CD4-positive, alpha-beta T cell treated with Interleukin-2 at 100 ng/mL for 4 hours (primary cell): ENCODE results near the gene GVQW3.
"Not testable (repeated sequence)": the region's sequence is repeated elsewhere in the genome, so short reads cannot be mapped to it uniquely, and the experiment has no call there.

Experiments
- DNase-seq: peaks from one replicate; pipeline ENCODE4 v3.0.0-alpha.2; 2020; ENCODE audit warnings: low spot score

Gene GVQW3

GRCh38 chr11:76388408-76388807, 7.3 kb downstream of the GVQW3 start:
- DNase-seq: no peak

DNA sequence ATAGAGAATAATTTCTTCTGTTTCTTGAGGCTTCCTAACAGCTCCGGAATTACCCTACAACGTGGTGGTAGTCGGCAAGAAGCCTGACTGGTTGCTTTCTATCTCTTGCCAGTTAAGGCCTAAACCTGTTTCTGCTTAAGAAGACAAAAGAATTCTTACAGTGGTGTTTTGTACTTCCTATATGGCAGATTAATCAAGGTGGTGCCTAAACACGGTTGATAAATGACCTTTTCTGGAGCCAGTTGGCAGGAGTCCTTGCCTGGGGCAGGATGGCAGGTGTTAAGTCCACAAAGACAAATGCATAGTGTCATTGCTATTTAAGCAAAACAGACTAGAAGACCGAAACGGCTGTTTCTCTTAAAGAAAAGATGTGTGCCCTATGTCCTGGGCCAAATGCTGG, 9.9 kb downstream of the GVQW3 start:
- no peak for DNase-seq

DNA sequence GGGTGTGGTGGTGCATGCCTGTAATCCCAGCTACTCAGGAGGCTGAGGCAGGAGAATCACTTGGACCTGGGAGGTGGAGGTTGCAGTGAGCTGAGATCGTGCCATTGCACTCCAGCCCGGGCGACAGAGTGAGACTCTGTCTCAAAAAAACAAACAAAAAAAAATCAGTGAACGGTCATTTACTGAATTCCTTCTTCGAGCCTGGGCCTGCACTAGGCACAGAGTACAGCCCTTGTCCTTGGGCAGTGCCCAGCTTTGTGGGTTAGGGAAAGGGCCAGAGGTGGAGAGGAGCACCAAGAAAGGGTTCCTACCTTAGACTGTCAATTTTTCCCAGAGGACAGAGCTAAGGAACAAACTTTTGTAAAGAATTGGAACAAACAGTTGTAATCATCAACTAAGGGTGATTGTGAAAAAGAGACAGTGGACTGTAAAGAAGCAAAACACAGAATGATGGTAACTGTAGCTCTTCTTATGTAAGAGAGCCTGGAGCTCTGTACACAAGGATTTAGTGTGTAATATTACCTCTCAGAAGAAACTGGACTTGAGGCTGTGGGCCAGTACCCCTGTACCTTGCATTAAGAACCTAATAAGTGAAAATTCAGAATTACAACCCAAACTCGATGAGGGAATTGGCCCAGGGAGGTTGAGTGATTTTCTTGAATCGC, 10.8 kb downstream of the GVQW3 start:
- no peak for DNase-seq

GRCh38 chr11:76392870-76393269, 11.7 kb downstream of the GVQW3 start:
- DNase-seq: no peak

GRCh38 chr11:76394411-76394810, 13.3 kb downstream of the GVQW3 start:
- DNase-seq: no peak

GRCh38 chr11:76395296-76395695, 14.2 kb downstream of the GVQW3 start:
- no peak for DNase-seq

DNA sequence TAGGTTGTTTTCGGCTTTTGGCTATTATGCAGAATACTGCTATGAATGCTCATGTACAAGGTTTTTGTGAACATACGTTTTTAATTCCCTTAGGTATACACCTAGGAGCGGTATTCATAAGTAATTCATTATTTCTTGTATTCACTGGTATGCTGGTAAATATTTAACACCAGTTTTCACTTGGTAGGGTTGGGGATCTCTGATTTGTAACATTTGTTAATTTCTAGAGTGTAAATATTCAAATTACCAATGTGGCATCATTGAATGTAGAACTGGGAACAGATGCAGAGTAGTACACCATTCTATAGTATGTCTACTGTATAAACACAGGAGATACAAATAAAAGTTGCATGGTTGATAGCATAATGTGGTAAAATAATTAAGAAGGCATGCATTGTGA, 16.3 kb downstream of the GVQW3 start:
- DNase-seq: no peak

DNA sequence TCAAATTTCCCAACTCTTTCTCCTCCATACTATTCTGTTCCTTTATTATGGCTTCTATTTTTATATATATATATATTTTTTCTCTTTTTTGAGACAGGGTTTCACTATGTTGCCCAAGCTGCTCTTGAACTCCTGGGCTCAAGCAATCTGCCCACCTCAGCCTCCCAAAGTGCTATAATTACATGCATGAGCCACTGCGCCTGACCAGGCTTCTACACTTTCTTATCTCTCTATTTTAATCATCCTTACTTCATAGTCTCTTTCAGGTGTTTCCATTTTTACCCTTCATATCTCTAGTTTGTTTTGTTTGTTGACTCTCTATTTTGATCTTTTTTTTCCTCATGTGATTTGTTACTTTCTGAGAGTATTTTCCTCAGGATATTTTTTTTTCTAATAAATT, 19.8 kb downstream of the GVQW3 start:
- DNase-seq: no peak

- not testable (repeated sequence) for DNase-seq
These were observed 20.4 kb downstream of the GVQW3 start for GRCh38 chr11:76401484-76401883.

DNA sequence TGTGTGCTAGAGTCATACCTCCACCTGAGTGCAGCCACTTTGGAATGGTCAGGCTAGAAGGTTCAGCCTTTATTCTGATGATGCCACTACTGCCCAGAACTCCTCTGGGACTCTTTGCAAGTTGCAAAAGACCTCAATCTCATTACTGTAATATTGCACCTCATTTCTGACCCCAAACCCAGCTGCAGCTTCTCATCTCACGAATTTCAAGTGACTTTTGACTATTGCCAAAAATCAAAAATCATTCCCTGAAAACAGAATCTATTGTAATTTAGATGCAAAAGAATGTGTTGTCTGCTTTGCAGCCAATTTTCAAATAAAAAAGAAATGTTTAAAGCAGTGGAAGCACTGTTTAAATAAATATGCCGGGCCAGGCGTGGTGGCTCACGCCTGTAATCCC, 25.2 kb downstream of the GVQW3 start:
- no peak for DNase-seq

DNA sequence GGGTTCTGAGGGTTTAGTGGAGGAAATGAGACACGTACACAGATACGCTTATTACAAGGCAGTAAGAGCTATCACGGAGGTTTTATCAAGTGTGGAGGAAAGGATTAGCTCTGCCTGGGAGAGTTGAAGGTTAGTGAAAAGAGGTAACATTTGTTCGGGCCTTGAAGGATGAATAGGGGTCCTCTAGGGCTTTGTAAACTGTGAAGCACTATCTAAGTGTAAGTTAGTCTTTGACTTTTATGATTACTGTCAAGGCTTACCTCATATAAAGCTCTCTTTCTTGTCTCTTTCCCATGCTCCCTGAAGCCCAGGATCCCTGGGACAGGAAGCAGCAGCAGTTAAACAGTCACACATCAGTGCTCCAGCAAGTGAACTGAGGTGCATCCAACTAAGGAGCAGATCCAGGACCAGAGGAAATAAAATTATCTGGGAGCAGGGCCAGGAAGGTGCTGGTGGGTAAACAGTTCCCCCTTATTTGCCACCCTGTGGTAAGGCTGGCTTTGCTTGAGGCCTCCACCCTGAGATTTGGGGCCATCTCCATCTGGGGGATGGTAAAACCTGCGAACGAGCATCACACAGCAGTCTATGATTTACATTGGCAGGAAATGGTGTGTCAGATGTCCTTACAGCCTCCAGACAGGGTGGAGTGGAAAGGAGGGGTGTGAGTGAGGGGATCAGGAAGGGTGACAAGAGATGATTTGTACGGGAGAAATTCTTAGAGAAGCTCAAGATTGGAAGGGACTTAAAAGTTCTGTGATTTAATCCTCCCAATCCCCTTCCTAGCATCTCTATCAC, 27.2 kb downstream of the GVQW3 start:
- DNase-seq: no peak

- no peak for DNase-seq
These were observed 29.8 kb downstream of the GVQW3 start for GRCh38 chr11:76410851-76411357.

- DNase-seq: no peak
These were observed 34.0 kb downstream of the GVQW3 start for GRCh38 chr11:76415073-76415472.

- DNase-seq: peak; percentile 11
These were observed 38.8 kb downstream of the GVQW3 start for GRCh38 chr11:76419896-76420295.

- DNase-seq: no peak
These were observed 43.3 kb downstream of the GVQW3 start for GRCh38 chr11:76424379-76424778.

DNA sequence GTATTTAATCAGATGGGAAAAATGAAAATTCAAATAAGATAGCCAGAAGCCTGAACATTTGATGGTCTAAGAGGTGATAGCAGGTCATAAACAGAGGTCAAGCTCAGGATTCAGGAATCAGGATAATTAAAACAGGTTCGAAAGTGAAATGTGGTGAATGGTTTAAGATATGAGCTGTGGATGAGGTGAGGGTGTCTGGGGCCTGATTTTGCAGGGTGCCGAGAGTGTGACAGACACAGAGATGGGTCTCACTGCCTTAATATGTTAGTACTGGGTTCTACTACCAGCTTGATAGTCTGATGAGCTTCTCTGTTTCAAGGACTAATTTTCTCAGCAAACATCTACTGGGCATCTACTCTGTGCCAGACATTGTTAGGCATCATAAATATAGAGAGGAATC, 43.8 kb downstream of the GVQW3 start:
- DNase-seq: no peak

GRCh38 chr11:76426660-76427059, 45.5 kb downstream of the GVQW3 start:
- no peak for DNase-seq

DNA sequence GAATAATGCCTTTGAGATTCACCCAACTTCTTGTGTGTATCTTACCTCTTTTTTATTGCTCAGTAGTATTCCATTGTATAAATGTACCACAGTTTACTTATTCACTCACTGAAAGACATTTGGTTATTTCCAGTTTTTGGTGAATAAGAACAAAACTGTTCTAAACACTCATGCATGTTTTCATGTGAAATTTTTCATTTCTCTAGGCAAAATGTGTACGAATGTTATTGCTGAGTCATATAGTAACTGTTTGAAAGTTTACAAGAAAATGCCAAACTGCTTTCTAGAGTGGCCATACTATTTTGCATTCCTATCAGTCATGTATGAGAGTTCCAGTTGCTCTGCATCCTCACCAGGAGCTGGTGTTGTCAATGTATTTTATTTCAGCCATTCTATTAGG, 54.9 kb downstream of the GVQW3 start:
- DNase-seq: no peak

DNA sequence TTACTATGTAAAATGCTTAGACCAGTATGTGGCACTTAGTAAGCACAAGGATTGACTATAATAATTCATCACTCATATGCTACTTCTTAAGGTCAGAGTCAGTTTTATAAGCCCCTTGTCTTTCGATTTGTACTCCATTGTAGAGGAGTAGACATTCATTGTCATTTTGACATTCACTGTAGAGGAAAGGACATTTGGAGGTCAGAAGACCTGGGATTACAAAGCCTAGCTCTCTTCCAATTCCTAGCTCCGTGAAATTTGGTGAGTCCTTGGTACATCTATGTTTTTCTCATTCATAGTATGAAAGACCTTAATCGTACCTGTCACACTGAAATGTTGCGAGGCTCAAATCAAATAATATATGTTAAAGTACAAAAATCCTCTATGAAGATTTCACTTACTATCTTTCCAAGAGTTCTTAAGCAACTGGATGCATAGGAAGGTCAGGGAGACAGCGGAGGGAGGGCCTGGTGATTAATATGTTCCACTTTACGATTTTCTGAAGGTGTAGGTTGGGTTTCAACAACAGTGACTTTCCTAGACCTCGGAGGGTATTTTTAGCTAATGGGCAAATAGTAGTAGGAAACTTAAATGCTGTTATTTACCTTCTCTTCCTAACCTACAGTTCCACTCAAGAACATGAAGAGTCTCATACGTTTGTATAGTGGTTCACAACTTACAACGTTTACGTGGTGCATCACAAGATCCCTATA, 62.3 kb downstream of the GVQW3 start:
- DNase-seq: no peak

DNA sequence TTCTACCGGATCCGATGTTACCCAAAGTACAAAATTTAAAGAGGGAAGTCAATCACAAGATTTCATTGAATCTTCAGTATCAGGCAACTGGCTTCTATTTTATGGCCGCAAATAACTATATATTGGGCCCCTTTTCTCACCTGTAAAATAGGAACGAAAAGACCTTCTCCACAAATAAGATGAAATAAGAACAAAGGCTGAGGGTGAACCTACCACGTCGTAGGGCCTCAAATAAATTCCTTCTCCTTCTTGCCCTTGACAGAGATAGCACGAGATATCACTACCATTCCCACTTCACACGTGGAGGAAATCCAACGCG, 62.9 kb downstream of the GVQW3 start:
- no peak for DNase-seq

GRCh38 chr11:76444384-76445120, 63.4 kb downstream of the GVQW3 start, which contains the start of gene EMSY:
Gene EMSY (plus strand): TSS chr11:76445018. CDS start chr11:76446939, 1,921 bp downstream.
- peak; percentile 94 for DNase-seq
